Measurements from ENCODE around the gene BTBD9. TPM values are rescaled to one million over a fixed set of nuclear protein-coding genes. Genes with fewer than 3 reads are reported as not detected.

The BTBD9 gene
- total and polyA plus RNA-seq, 9 of the 15 experiments (the other 6 are each of a cell fraction or from before 2014, with no cell fraction given), result 0.08 to 1.6 (median 0.58) TPM

GRCh38 chr6:38209371-38210260 is 430.1 kb downstream of the BTBD9 start (continued):
- TF ChIP-seq SAP30 (IDR thresholded peaks at IDR 0.05; ENCODE audit: borderline replicate concordance, insufficient read depth, low read depth, low read length, poor library complexity, severe bottlenecking), result no peak
- TF ChIP-seq, protein P1, sequence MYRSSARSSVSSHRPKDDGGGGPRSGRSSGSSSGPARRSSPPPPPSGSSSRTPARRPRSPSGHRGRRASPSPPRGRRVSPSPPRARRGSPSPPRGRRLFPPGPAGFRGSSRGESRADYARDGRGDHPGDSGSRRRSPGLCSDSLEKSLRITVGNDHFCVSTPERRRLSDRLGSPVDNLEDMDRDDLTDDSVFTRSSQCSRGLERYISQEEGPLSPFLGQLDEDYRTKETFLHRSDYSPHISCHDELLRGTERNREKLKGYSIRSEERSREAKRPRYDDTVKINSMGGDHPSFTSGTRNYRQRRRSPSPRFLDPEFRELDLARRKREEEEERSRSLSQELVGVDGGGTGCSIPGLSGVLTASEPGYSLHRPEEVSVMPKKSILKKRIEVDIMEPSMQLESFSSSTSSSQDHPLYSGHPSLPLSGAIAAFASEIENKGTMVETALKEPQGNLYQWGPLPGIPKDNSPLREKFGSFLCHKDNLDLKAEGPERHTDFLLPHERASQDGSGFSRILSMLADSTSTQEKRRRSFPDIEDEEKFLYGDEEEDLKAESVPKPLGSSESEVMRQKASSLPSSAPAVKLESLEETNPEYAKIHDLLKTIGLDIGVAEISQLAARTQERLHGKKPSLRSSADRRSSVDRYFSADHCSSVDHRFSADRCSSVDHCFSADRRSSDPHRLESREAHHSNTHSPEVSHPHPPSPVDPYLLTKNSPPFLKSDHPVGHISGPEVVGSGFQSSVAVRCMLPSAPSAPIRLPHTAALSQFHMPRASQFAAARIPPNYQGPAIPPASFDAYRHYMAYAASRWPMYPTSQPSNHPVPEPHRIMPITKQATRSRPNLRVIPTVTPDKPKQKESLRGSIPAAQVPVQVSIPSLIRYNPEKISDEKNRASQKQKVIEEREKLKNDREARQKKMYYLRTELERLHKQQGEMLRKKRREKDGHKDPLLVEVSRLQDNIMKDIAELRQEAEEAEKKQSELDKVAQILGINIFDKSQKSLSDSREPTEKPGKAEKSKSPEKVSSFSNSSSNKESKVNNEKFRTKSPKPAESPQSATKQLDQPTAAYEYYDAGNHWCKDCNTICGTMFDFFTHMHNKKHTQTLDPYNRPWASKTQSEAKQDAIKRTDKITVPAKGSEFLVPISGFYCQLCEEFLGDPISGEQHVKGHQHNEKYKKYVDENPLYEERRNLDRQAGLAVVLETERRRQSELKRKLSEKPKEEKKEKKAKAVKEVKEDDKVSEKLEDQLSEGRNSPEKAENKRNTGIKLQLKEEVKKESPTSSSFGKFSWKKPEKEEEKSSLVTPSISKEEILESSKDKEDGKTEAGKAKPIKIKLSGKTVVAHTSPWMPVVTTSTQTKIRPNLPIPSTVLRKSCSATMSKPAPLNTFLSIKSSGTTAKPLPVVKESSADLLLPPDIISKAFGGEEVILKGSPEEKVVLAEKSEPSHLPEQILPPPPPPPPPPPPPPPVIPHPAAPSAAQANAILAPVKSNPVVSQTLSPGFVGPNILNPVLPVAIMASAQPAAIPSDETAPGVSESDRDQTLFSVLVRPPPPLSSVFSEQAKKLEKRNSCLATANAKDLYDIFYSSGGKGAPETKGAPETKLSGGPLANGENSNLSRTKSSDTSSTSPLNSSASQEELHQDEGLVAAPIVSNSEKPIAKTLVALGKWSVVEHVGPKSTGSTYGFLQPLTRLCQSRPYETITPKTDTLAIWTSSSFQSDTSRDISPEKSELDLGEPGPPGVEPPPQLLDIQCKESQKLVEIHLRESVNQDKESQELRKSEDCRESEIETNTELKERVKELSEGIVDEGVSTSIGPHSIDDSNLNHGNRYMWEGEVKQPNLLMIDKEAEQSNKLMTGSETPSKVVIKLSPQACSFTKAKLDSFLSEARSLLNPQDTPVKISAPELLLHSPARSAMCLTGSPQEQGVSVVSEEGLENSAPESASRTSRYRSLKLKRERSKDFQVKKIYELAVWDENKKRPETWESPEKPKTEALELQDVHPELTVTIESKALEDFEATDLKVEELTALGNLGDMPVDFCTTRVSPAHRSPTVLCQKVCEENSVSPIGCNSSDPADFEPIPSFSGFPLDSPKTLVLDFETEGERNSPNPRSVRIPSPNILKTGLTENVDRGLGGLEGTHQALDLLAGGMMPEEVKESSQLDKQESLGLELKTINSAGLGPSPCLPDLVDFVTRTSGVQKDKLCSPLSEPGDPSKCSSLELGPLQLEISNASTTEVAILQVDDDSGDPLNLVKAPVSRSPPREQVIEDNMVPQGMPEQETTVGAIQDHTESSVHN (IDR thresholded peaks at IDR 0.05; ENCODE audit: borderline replicate concordance in 1 of 2, low read depth in 1 of 2), result no peak
